ENCODE measurements around the gene AFF3. TPM values are rescaled to one million over a fixed set of nuclear protein-coding genes. Genes with fewer than 3 reads are reported as not detected.

AFF3 gene
- polyA plus RNA-seq, 1 donor (not counting 4 experiments of a cell fraction or from before 2014, with no cell fraction given): not detected

DNA sequence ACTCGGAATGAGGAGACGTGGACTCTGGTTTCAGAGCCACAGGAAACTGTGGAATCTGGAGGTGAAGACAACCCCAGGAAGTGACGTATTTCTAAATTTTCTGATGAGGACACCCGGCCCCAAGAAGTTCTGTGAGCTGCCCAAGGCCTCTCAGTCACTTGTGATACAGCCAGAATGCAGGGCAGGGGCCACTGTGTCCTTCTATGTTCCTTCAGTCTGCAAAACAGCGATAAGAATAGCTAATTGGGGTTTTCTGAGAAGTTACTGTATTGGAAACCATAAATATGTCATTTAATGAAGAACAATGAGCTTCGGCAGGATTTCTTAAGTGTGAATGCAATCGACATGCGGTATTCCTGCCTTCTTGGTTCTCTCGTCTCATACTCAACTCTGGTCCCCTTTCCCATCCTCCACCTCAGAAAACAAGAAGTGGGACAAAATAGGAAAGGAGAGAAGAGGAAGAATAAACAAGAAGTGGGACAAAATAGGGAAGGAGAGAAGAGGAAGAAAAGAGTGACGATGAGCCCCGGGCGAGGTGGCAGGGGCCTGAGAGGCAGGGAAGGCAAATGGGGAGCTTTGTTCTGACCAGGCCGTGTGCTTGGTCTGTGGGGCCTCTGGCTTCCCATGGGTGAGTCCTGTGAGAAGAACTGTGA lies 370.6 kb downstream of the AFF3 start:
- no peak overlapping the region for H2AFZ ChIP-seq (ENCODE audit: control insufficient read depth, low read length)
- no peak overlapping the region for H3K27ac ChIP-seq (ENCODE audit: control insufficient read depth, insufficient read depth, low read length)
- DNase-seq (ENCODE audit: low read depth, low spot score): no peak
- no peaks in the 10 kb centered on the region for H3K9me1 ChIP-seq (ENCODE audit: control insufficient read depth, extremely low read depth, insufficient read depth, low read length)
- no peak for FAIRE-seq
- H3K4me3 ChIP-seq (ENCODE audit: control insufficient read depth in 2 of 3, extremely low read depth in 1 of 3, insufficient read depth in 2 of 3, low read depth in 1 of 3, low read length in 3 of 3): no peak overlapping the region
- H3K36me3 ChIP-seq (ENCODE audit: control insufficient read depth in 2 of 2, extremely low read depth in 1 of 2, insufficient read depth in 2 of 2, low read length in 2 of 2): no peaks in the 10 kb centered on the region
- H3K9ac ChIP-seq (ENCODE audit: control insufficient read depth, extremely low read depth, insufficient read depth, low read length): no peak overlapping the region
- no peaks in the 10 kb centered on the region for H3K79me2 ChIP-seq (ENCODE audit: control insufficient read depth, insufficient read depth, low read length)
- no peaks in the 10 kb centered on the region for H3K9me3 ChIP-seq (ENCODE audit: control insufficient read depth, low read depth, low read length)
- H4K20me1 ChIP-seq (ENCODE audit: control insufficient read depth, extremely low read depth, insufficient read depth, low read length): no peaks in the 10 kb centered on the region
- H3K4me2 ChIP-seq (ENCODE audit: control insufficient read depth, extremely low read depth, insufficient read depth, low read depth, low read length): no peak overlapping the region
- dilution Hi-C loops (cut with MboI; ENCODE audit: extremely low pct_ligation_motif_present, low sequenced_read_pairs): no loop called here
- no peaks in the 10 kb centered on the region for H3K27me3 ChIP-seq (ENCODE audit: control insufficient read depth, extremely low read depth, insufficient read depth, low read length)
- no peaks in the 10 kb centered on the region for H3K4me1 ChIP-seq (ENCODE audit: control insufficient read depth, extremely low read depth, insufficient read depth, low read length)
- TF ChIP-seq EZH2 (IDR thresholded peaks at IDR 0.05; ENCODE audit: low read length) (no peak), CTCF (optimal IDR thresholded peaks at IDR 0.05 in 1 of 3, IDR thresholded peaks at IDR 0.05 in 1 of 3, conservative IDR thresholded peaks at IDR 0.05 in 1 of 3; ENCODE audit: extremely low read depth in 1 of 3, insufficient read depth in 2 of 3, low read length in 3 of 3) (no peak)

- Histone ChIP-seq H3K4me3 (ENCODE audit: control insufficient read depth in 2 of 3, extremely low read depth in 1 of 3, insufficient read depth in 2 of 3, low read depth in 1 of 3, low read length in 3 of 3) (no peak overlapping the region), H2AFZ (ENCODE audit: control insufficient read depth, low read length) (no peak overlapping the region), H3K79me2 (ENCODE audit: control insufficient read depth, insufficient read depth, low read length) (no peaks in the 10 kb centered on the region), H3K27me3 (ENCODE audit: control insufficient read depth, extremely low read depth, insufficient read depth, low read length) (no peaks in the 10 kb centered on the region), H3K4me2 (ENCODE audit: control insufficient read depth, extremely low read depth, insufficient read depth, low read depth, low read length) (no peak overlapping the region), H3K27ac (ENCODE audit: control insufficient read depth, insufficient read depth, low read length) (no peak overlapping the region), H3K4me1 (ENCODE audit: control insufficient read depth, extremely low read depth, insufficient read depth, low read length) (no peaks in the 10 kb centered on the region), H4K20me1 (ENCODE audit: control insufficient read depth, extremely low read depth, insufficient read depth, low read length) (no peaks in the 10 kb centered on the region), H3K36me3 (ENCODE audit: control insufficient read depth in 2 of 2, extremely low read depth in 1 of 2, insufficient read depth in 2 of 2, low read length in 2 of 2) (no peaks in the 10 kb centered on the region), H3K9me1 (ENCODE audit: control insufficient read depth, extremely low read depth, insufficient read depth, low read length) (no peaks in the 10 kb centered on the region), H3K9me3 (ENCODE audit: control insufficient read depth, low read depth, low read length) (no peaks in the 10 kb centered on the region), H3K9ac (ENCODE audit: control insufficient read depth, extremely low read depth, insufficient read depth, low read length) (no peak overlapping the region)
- no peak for FAIRE-seq
- dilution Hi-C loops (cut with MboI; ENCODE audit: extremely low pct_ligation_motif_present, low sequenced_read_pairs): no loop called here
- no peak for TF ChIP-seq EZH2 (IDR thresholded peaks at IDR 0.05; ENCODE audit: low read length)
- no peak for TF ChIP-seq CTCF (optimal IDR thresholded peaks at IDR 0.05 in 1 of 3, IDR thresholded peaks at IDR 0.05 in 1 of 3, conservative IDR thresholded peaks at IDR 0.05 in 1 of 3; ENCODE audit: extremely low read depth in 1 of 3, insufficient read depth in 2 of 3, low read length in 3 of 3)
- no peak for DNase-seq (ENCODE audit: low read depth, low spot score)
Observed at GRCh38 chr2:99770876-99771275, 371.5 kb downstream of the AFF3 start.

All from keratinocyte (primary cell).